ENCODE measurements around the gene PAX3. TPM values are rescaled to one million over a fixed set of nuclear protein-coding genes. Genes with fewer than 3 reads are reported as not detected.

Gene PAX3
- total RNA-seq, 4 donors from 2014 or later, result not detected

- peak overlapping the region in 1 of 4 donors; percentile 32 for H3K4me3 ChIP-seq
- H3K27me3 ChIP-seq, result peaks cover 0 to 70% of the 10 kb centered on the region in 2 donors
- H3K9me3 ChIP-seq, result no peaks in the 10 kb centered on the region
- H3K36me3 ChIP-seq, result no peaks in the 10 kb centered on the region
- no peak overlapping the region for H3K27ac ChIP-seq
- no peak for DNase-seq
- TF ChIP-seq CTCF (IDR thresholded peaks at IDR 0.05) (no peak), POLR2A (IDR thresholded peaks at IDR 0.05) (no peak)
- H3K4me1 ChIP-seq, result peaks cover 0 to 39% (median 0%) of the 10 kb centered on the region in 4 donors
Measured at GRCh38 chr2:222294996-222295367, 3.8 kb downstream of the PAX3 start.

DNA sequence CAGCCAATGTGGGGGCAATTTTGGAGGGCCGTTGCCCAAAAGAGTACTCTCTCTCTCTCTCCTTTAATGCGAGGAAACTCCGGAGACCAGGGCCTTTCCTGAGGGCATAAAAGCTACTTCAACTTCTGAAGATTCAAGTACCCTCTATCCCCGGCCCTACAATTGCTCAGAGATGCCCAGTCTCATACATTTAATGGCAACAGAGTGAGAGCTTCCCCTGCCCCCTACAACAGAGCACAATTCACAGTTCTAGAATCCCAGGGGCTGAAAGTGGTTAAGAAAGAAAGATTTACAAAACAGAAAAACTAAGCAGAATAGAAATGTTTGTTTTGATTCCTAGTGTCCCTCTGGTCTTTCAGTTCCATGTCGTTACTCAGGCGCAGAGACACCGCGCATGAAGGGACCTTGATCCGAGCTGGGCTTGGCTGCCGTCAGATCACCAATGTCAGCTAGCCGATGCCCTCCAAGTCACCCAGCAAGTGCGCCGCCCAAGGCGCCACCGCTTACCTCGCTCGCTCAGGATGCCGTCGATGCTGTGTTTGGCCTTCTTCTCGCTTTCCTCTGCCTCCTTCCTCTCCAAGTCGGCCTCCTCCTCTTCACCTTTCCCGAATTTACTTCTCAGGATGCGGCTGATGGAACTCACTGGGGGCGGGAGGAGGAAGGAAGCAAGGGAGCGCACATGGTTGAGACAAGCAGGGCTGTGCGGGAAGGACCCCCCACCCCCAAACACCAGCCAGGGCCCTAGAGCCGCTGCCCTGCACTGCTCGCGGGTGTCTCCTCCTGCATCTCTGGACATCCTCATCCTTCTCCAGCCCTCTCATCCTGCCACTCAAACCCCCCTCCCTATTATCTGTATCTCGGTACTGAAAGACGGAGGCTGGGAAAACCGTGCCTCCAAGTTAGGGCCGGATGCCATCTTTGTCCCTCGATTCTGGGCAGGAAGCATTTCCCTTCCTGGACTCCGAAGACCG is 4.9 kb downstream of the PAX3 start:
- Histone ChIP-seq H3K4me1 (peaks cover 0 to 37% (median 0%) of the 10 kb centered on the region in 4 donors), H3K4me3 (no peak overlapping the region), H3K27me3 (peaks cover 0 to 73% of the 10 kb centered on the region in 2 donors), H3K9me3 (no peaks in the 10 kb centered on the region), H3K27ac (no peak overlapping the region), H3K36me3 (no peaks in the 10 kb centered on the region)
- no peak for DNase-seq
- TF ChIP-seq CTCF (IDR thresholded peaks at IDR 0.05), result no peak
- no peak for TF ChIP-seq POLR2A (IDR thresholded peaks at IDR 0.05)

- no peak for TF ChIP-seq POLR2A (IDR thresholded peaks at IDR 0.05)
- TF ChIP-seq CTCF (IDR thresholded peaks at IDR 0.05), result no peak
Measured at GRCh38 chr2:222292149-222293134, 6.4 kb downstream of the PAX3 start.

GRCh38 chr2:222291485-222291841 is 7.3 kb downstream of the PAX3 start:
- H3K27ac ChIP-seq, result no peak overlapping the region
- DNase-seq, result no peak
- no peaks in the 10 kb centered on the region for H3K36me3 ChIP-seq
- H3K4me1 ChIP-seq, result peaks cover 0 to 19% (median 0%) of the 10 kb centered on the region in 4 donors
- TF ChIP-seq POLR2A (IDR thresholded peaks at IDR 0.05), result no peak
- no peak for TF ChIP-seq CTCF (IDR thresholded peaks at IDR 0.05)
- peaks cover 0 to 57% of the 10 kb centered on the region in 2 donors for H3K27me3 ChIP-seq
- H3K9me3 ChIP-seq, result no peaks in the 10 kb centered on the region
- no peak overlapping the region for H3K4me3 ChIP-seq

More at GRCh38 chr2:222292149-222293134, 6.4 kb downstream of the PAX3 start:
- no peaks in the 10 kb centered on the region for H3K9me3 ChIP-seq
- DNase-seq, result no peak
- H3K36me3 ChIP-seq, result no peaks in the 10 kb centered on the region
- peaks cover 0 to 66% of the 10 kb centered on the region in 2 donors for H3K27me3 ChIP-seq
- no peak overlapping the region for H3K27ac ChIP-seq
- no peak overlapping the region for H3K4me3 ChIP-seq
- H3K4me1 ChIP-seq, result peaks cover 0 to 26% (median 0%) of the 10 kb centered on the region in 4 donors

DNA sequence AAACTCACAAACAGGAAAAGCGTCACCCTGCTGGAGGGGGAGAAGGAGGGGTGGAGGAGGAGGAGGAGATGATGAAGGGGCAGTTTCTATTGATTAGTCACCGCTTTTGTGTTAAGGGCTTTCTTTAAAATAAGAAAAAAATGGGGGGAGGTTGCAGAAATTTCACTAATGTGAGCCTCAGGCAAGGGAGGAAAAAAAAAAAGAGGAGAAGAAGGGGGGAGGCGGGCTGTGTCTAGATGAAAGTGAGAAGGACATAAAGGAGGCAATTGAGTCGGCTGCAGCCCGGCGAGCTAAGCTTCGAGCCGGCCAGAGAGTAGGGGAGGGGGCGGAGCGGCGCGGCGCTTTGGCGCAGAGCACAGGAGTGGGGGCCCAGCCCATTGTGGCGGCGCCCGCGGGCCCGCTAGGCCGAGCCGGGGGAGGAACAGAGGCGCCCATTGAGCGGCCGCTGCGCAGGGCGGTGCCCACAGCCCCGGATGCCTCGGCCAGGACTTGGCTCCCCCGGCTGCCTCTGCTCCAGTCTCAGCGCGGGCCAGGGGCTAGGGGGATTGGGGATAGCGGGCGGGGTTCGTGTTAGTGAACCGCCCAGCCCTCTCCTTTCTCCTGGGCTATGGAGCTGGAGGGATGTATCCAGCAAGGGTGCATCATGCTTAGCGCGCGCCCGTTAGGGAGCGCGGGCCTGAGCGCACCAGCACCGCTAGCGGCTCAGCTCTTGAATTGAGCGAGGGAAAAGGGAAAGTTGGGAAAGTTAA is 7.9 kb downstream of the PAX3 start:
- H3K9me3 ChIP-seq, result no peaks in the 10 kb centered on the region
- peaks cover 0 to 54% of the 10 kb centered on the region in 2 donors for H3K27me3 ChIP-seq
- no peak overlapping the region for H3K27ac ChIP-seq
- no peak for TF ChIP-seq POLR2A (IDR thresholded peaks at IDR 0.05)
- TF ChIP-seq CTCF (IDR thresholded peaks at IDR 0.05), result no peak
- no peak overlapping the region for H3K4me3 ChIP-seq
- DNase-seq, result no peak
- peaks cover 0 to 17% (median 0%) of the 10 kb centered on the region in 4 donors for H3K4me1 ChIP-seq
- H3K36me3 ChIP-seq, result no peaks in the 10 kb centered on the region

Measured in Peyer's patch (tissue), 4 donors.